HCT116 (cell line): ENCODE data around the gene TREM1.

Experiments
- EZH2 ChIP-seq: fragments of 200-600 bp; sonication (generic); IDR thresholded peaks from 2 replicates; pipeline ENCODE4 v1.6.1; 2017; ENCODE audit warnings: antibody characterized with exemption, mixed run types
- EZH2phosphoT487 ChIP-seq: fragments of 200-600 bp; IDR thresholded peaks from 2 replicates; pipeline ENCODE4 v1.6.1; 2018; ENCODE audit warnings: antibody characterized with exemption, borderline replicate concordance
- FOSL1 ChIP-seq: IDR thresholded peaks from 2 replicates; pipeline ENCODE4 v1.6.1; 2012; ENCODE audit warnings: low read depth
- POLR2A ChIP-seq: IDR thresholded peaks from 2 replicates; pipeline ENCODE4 v1.7.0; 2011; ENCODE audit warnings: borderline replicate concordance; ENCODE audit not compliant: insufficient read depth, insufficient read length; ENCODE audit errors: extremely low read depth
- RAD21 ChIP-seq: IDR thresholded peaks from 2 replicates; pipeline ENCODE4 v1.6.1; 2012; ENCODE audit warnings: low read depth, mild to moderate bottlenecking
- TCF7L2 ChIP-seq: IDR thresholded peaks from 2 replicates; pipeline ENCODE4 v1.7.0; 2011; ENCODE audit warnings: borderline replicate concordance, inconsistent platforms; ENCODE audit not compliant: insufficient read depth, insufficient read length; ENCODE audit errors: extremely low read depth
- TF ChIP-seq, protein P1 (sequence below), 3 experiments: fragments of 200-600 bp in 1 of 3; sonication (generic) in 1 of 3; IDR thresholded peaks in 2 of 3; conservative IDR thresholded peaks in 1 of 3; 2 replicates each; pipeline ENCODE4 v1.5.1; 2012 to 2017; ENCODE audit warnings: low read depth in 2 of 3, low read length in 2 of 3, antibody characterized with exemption in 1 of 3, borderline replicate concordance in 1 of 3, control low read depth in 1 of 3, mild to moderate bottlenecking in 1 of 3, mixed read lengths in 1 of 3, mixed run types in 1 of 3, moderate library complexity in 1 of 3; ENCODE audit not compliant: insufficient read depth in 1 of 3
- TF ChIP-seq, protein P2 (sequence below): IDR thresholded peaks from 2 replicates; pipeline ENCODE4 v1.6.1; 2011; ENCODE audit warnings: mild to moderate bottlenecking, low read length, moderate library complexity; ENCODE audit not compliant: insufficient replicate concordance; ENCODE audit errors: extremely low read depth
- TF ChIP-seq, protein P3 (sequence below): IDR thresholded peaks from 2 replicates; pipeline ENCODE4 v1.6.1; 2012

DNA sequence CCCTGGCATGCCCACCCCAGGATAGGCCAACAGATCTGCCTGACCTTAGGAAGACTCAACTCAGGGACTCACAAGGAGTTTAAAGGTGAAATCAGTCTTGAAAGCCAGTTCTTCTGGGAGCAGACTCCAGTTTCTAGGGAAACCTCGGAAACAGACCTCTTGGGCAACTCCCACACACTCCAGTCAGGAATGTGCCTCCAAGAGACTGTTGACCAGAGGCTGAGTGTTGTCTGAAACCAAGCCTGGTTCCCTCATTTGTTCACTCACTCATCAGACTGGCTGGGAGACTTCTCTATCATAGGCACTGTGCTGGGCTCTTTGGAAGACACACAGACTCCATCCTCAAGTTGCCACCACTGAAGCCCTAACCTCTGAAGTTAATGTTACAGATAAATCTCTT is 1.8 kb downstream of the TREM1 start:
- TF ChIP-seq, protein P1, sequence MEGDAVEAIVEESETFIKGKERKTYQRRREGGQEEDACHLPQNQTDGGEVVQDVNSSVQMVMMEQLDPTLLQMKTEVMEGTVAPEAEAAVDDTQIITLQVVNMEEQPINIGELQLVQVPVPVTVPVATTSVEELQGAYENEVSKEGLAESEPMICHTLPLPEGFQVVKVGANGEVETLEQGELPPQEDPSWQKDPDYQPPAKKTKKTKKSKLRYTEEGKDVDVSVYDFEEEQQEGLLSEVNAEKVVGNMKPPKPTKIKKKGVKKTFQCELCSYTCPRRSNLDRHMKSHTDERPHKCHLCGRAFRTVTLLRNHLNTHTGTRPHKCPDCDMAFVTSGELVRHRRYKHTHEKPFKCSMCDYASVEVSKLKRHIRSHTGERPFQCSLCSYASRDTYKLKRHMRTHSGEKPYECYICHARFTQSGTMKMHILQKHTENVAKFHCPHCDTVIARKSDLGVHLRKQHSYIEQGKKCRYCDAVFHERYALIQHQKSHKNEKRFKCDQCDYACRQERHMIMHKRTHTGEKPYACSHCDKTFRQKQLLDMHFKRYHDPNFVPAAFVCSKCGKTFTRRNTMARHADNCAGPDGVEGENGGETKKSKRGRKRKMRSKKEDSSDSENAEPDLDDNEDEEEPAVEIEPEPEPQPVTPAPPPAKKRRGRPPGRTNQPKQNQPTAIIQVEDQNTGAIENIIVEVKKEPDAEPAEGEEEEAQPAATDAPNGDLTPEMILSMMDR (IDR thresholded peaks at IDR 0.05 in 2 of 3, conservative IDR thresholded peaks at IDR 0.05 in 1 of 3; ENCODE audit: borderline replicate concordance in 1 of 3, insufficient read depth in 1 of 3, low read depth in 2 of 3, low read length in 2 of 3): no peak
- TF ChIP-seq EZH2phosphoT487: no peak
- TF ChIP-seq, protein P2, sequence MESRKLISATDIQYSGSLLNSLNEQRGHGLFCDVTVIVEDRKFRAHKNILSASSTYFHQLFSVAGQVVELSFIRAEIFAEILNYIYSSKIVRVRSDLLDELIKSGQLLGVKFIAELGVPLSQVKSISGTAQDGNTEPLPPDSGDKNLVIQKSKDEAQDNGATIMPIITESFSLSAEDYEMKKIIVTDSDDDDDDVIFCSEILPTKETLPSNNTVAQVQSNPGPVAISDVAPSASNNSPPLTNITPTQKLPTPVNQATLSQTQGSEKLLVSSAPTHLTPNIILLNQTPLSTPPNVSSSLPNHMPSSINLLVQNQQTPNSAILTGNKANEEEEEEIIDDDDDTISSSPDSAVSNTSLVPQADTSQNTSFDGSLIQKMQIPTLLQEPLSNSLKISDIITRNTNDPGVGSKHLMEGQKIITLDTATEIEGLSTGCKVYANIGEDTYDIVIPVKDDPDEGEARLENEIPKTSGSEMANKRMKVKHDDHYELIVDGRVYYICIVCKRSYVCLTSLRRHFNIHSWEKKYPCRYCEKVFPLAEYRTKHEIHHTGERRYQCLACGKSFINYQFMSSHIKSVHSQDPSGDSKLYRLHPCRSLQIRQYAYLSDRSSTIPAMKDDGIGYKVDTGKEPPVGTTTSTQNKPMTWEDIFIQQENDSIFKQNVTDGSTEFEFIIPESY: no peak
- no peak for TF ChIP-seq TCF7L2
- no peak for TF ChIP-seq EZH2
- TF ChIP-seq FOSL1: no peak
- TF ChIP-seq, protein P3, sequence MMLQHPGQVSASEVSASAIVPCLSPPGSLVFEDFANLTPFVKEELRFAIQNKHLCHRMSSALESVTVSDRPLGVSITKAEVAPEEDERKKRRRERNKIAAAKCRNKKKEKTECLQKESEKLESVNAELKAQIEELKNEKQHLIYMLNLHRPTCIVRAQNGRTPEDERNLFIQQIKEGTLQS: no peak
- no peak for TF ChIP-seq RAD21
- no peak for TF ChIP-seq POLR2A
